Occipital lobe (tissue), 2 donors: ENCODE results near the gene RIMS4. TPM values are rescaled to one million over a fixed set of nuclear protein-coding genes. Genes with fewer than 3 reads are reported as not detected.

ENCODE experiments used
- DNase-seq: peaks from one replicate; lab custom pipeline; 2025; lab: John Stamatoyannopoulos, UW
- total RNA-seq: library from RNA; depleted of rRNA; stranded (reverse); fragments of >200 nt; gene quantifications from one replicate; pipeline ENCODE4 v1.2.3, GENCODE V29; 2014

Gene RIMS4
- total RNA-seq, 1 donor from 2014 or later = 77.5 TPM

GRCh38 chr20:44701858-44702256 lies 108.5 kb downstream of the RIMS4 start:
- no peak for DNase-seq

Other genes with a start within 250 kb of the RIMS4 start
- 19.8 TPM for gene PKIG, start 228.0 kb downstream of the RIMS4 start, total RNA-seq
- 1.7 TPM for gene ADA, start 158.8 kb downstream of the RIMS4 start, total RNA-seq
- gene CCN5, start 95.2 kb downstream of the RIMS4 start, total RNA-seq = not detected
- not detected for gene KCNK15, start 64.7 kb downstream of the RIMS4 start, total RNA-seq
- gene YWHAB, start 75.2 kb upstream of the RIMS4 start, total RNA-seq = 121 TPM
- gene PABPC1L, start 99.5 kb upstream of the RIMS4 start, total RNA-seq = 4.4 TPM
- gene TOMM34, start 149.9 kb upstream of the RIMS4 start, total RNA-seq = 5.0 TPM
- 56.6 TPM for gene STK4, start 156.0 kb upstream of the RIMS4 start, total RNA-seq